Cerebellar cortex (tissue), 1 donor: ENCODE results near the gene C13orf46.
"Not testable (repeated sequence)": the region's sequence is repeated elsewhere in the genome, so short reads cannot be mapped to it uniquely, and the experiment has no call there.

Experiments used
- DNase-seq: peaks from one replicate; pipeline ENCODE4 v3.0.0-alpha.2; 2015; ENCODE audit warnings: low spot score

Gene C13orf46

DNA sequence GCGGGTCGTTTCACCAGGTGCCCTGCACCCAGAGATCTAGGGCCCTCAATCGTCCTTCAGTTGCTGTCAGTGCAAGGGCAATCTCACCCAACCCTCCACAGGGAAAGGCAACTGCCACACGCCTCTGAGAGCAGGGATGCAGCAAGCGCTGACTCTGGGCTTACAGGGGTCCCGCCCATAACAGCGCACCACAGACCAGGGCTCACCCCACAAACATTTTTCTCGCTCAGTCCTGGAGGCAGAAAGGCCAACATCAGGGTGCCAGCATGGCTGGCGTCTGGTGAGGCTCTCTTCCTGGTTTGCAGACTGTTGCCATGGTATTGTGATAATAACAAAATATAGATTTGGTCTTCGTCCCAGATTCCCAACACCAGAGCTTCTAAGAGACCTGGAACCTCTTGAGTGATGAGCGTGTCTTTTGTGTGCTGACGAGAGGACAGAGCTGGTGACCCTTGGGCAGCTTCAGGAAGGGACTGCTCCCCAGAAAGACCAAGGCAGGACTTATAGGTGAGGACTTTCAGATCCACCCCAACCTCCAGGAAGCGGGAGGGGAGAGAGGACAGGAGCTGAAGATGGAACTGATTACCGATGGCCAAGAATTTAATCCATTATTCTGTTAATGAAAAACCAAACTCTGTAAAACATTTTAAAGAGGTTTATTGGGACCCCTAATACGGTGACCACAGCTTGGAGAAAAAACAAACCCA, 51.3 kb downstream of the C13orf46 start:
- no peak for DNase-seq

DNA sequence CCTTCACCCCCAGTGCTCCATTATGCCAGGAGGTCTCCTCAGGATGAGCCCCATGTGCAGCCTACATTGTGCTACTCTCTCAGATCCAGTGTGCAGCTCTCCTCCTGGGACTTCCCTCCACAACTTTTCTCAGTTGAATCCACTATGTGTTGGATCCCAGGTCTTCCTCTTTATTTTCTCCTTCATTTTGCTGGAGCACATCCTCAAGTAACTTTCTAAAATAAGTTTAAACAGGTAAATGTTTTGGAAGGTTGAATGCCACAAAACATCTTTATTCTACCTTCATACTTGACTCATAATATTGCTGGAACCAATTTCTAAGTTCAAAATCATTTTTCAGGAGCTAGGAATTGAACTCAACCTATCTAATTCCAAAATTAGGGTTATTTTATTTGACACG, 52.1 kb downstream of the C13orf46 start:
- DNase-seq: no peak

DNA sequence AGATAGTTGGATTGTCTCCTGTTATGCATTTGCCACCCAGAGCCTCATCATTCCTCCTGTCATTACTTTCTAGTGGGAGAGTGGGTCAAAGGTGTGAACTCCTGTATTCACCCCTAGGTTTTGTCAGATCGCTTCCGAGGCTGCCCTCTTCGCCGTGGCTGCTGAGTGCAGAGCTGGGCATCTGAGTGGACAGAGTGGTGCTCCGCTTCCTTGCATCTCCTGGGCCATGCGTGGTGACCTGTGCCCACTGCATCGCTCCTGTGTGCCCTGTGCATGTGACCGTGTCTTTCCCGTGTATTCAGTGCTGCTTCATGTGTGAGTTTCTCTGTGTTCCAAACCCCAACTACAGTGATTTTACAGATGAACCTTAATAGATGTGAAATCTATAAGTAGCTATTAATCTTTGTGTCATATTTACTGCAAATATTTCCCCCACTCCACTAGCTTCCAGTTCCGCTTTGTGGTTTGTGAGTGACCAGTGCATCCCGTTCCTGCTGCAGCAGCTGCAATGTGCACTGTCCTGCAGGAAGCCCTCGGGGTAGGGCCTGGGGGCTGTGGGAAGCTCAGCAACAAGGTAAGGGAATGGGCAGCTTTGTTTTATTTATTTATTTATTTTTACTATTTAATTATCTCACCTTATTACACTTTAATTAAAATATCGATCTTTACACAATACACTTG, 53.1 kb downstream of the C13orf46 start:
- DNase-seq: no peak

DNA sequence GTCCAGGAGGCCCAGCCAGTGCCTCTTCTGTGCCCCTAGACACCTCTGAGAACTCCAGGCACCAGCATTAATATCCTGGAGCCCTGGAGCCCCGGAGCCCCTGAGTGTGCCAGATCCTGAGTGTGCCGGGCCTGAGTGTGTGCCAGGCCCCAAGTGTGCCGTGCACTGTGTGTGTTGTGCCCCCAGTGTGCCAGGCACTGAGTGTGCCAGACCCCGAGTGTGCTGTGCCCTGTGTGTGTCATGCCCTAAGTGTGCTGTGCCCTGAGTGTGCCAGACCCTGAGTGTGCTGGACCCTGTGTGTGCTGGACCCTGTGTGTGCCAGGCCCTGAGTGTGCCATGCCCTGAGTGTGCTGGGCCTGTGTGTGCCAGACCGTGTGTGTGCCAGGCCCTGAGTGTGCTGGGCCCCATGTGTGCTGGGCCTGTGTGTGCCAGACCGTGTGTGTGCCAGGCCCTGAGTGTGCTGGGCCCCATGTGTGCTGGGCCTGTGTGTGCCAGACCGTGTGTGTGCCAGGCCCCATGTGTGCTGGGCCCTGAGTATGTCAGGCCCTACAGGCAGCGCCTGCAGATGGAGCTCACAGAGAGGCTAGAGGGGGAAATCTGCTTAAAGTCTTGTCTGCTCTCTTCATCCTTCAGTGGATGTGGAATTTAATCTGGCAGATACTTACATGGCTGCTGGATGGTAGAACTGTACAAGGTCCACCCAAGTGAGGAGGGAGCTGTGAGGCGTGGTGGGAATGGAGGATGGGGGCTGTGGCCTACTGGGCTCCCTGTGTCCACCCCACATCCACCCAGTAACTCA, 53.9 kb downstream of the C13orf46 start:
- DNase-seq: no peak

DNA sequence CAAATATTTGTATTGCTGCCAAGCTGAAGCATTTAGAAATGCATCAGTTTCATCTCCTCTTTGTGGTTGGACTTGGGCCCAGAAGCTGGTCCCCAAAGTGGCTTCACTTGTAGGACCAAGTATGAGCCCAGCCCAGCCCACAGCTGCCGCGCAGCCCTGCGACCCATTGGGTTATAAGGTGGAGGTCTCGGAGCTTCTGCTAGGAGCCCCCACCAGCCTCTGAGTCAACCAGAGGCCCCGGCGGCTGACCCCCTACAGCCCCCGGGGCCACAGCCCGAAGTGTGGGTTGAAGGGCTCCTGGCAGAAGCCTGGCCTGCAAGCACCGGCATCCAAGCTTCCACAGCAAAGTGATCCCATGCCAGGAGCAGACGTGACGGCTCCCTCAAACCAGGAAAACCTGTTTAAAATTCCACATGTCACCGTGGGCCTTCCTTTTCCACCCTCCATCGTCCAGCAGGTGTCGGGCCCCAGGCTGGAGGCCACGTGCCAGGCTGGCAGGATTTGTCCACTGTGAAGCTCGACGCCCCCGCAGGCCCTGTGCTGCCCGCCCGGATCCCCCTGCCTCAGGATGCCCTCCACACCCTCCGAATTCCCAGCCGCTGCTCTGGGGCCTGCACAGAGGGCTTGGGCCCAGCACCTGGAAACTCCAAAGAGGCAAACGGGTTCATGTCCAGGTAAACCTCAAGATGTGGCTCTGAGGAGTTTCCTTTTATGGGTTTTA, 54.7 kb downstream of the C13orf46 start:
- no peak for DNase-seq

GRCh38 chr13:113918580-113918979, 55.3 kb downstream of the C13orf46 start:
- no peak for DNase-seq

DNA sequence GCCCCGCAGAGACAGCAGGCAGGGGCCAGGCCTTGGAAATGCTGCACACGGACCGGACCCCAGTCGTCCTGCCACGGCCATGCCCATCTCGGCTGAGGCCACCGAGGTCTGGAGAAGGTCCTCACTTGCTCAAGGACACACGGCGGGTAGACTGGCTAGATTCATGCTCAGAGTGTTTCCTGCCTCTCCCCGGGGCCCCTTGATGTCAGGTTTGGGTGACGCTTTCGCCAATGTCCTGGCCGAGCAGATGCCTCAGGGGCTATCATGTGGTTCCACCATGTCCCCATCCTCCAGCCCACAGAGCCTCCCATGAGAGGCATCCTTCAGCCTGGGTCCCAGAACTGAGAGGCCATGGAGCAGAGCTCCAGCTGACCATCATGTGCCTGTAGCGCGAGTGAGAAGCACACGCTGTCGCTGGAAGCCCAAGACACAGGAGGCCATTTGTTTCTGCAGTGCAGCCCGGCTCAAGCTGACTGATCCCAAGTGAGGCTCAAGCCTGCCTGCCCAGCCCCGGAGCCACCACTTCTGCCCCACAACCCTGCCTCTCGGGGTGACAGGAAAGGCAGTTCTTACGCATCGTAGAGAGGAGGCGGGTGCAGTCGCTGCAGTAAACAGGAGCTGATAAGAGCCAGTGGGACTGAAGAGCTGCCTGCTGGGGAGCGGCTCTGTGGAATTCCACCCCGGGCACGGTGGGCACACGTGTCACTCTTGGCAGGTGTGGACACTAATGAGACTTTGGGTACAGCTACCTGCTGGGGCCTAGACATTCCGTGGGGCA, 56.1 kb downstream of the C13orf46 start:
- DNase-seq: no peak

GRCh38 chr13:113917096-113917495, 56.8 kb downstream of the C13orf46 start:
- DNase-seq: no peak

DNA sequence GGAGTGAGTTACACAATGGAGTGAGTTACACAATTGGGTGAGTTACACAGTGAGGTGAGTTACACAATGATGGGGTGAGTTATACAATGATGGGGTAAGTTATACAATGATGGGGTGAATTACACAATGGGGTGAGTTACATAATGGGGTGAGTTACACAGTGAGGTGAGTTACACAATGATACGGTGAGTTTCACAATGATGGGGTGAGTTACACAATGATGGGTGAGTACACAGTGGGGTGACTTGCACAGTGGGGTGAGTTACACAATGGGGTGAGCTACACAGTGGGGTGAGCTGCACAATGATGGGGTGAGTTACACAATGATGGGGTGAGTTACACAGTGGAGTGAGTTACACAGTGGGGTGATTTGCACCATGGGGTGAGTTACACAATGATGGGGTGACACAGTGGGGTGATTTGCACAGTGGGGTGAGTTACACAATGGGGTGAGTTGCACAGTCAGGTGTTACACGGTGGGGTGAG, 57.5 kb downstream of the C13orf46 start:
- no peak for DNase-seq

DNA sequence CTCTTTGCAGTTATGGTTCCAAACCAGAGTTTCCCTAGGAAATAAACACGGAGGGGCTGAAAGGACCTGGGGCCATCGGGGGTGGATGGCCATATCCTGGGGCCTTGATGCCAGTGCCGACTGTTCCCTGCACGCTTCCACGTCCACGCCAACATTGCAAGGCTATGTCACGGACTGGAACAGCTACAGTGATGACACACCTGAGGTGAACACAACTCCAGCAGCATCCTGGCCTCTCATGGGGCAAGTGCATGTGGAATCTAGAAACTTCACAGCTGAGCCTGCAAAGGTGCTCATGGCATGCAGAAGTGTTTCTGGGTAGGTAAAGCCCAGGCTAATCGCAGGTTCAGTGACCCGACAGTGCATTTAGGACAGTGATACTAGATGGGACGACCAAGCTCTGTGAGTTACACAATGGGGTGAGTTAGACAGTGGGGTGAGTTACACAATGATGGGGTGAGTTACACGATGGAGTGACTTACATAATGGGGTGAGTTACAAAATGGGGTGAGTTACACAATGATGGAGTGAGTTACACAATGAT, 58.0 kb downstream of the C13orf46 start:
- DNase-seq: no peak

GRCh38 chr13:113915012-113915763, 58.7 kb downstream of the C13orf46 start:
- no peak for DNase-seq

- DNase-seq: no peak
These were observed 59.4 kb downstream of the C13orf46 start for GRCh38 chr13:113914333-113915011.

GRCh38 chr13:113913838-113914237, 60.0 kb downstream of the C13orf46 start:
- DNase-seq: not testable (repeated sequence)

GRCh38 chr13:113913408-113913807, 60.5 kb downstream of the C13orf46 start:
- not testable (repeated sequence) for DNase-seq

- no peak for DNase-seq
These were observed 61.3 kb downstream of the C13orf46 start for GRCh38 chr13:113912596-113912995.

- no peak for DNase-seq
These were observed 66.0 kb downstream of the C13orf46 start for GRCh38 chr13:113907635-113908617.

GRCh38 chr13:113906571-113906970, 67.3 kb downstream of the C13orf46 start:
- peak; percentile 21 for DNase-seq

GRCh38 chr13:113905942-113906341, 67.9 kb downstream of the C13orf46 start:
- no peak for DNase-seq
